Measurements from ENCODE around the gene RARS1.

GRCh38 chr5:168446983-168447619 lies 39.2 kb upstream of the RARS1 start:
- TF ChIP-seq CTCF (IDR thresholded peaks at IDR 0.05) (no peak), TCF7L2 (IDR thresholded peaks at IDR 0.05; ENCODE audit: low read depth, low read length) (no peak)

Measured in Panc1 (cell line).